Caco-2 (cell line): ENCODE results near the gene FIGNL2. TPM values are rescaled to one million over a fixed set of nuclear protein-coding genes. Genes with fewer than 3 reads are reported as not detected.

ENCODE experiments used
- BruUV-seq: library from RNA; stranded (reverse); fragments of 400-500 nt; replicated peaks from 2 replicates; lab custom pipeline; 2021; lab: Mats Ljungman, UMichigan
- CTCF ChIA-PET: fragments of 300-600 bp; sonication (Branson Sonifier 250); formaldehyde crosslinking; loops from one replicate; lab custom pipeline; 2022; ENCODE audit warnings: antibody characterized with exemption; lab: Charles Lee
- POLR2A ChIA-PET: fragments of 300-600 bp; sonication (Branson Sonifier 250); formaldehyde crosslinking; loops from one replicate; lab custom pipeline; 2022; ENCODE audit warnings: antibody characterized with exemption; lab: Charles Lee
- DNase-seq, 2 experiments: peaks; one replicate each; pipeline versions ENCODE4 v3.0.0 to v3.0.0-alpha.2; 2020 to 2022
- H3K27me3 ChIP-seq: replicated peaks from 2 replicates; pipeline ENCODE4 v1.6.0; 2011; ENCODE audit warnings: low read length; ENCODE audit not compliant: control insufficient read depth, insufficient read depth
- H3K36me3 ChIP-seq: 2 replicates; pipeline ENCODE4 v1.5.1; 2011; ENCODE audit warnings: low read length; ENCODE audit not compliant: control insufficient read depth, insufficient read depth
- H3K4me1 ChIP-seq: fragments of 250-450 bp; sonication (Bioruptor Pico); 2 replicates; pipeline ENCODE4 v1.5.1; 2020; ENCODE audit warnings: mild to moderate bottlenecking
- H3K4me3 ChIP-seq: 2 replicates; pipeline ENCODE4 v1.5.1; 2011; ENCODE audit warnings: low read depth, mild to moderate bottlenecking, control low read depth, low read length
- H3K9me3 ChIP-seq: fragments of 250-450 bp; sonication (Bioruptor Pico); 2 replicates; pipeline ENCODE4 v1.5.1; 2020; ENCODE audit warnings: mild to moderate bottlenecking, moderate library complexity
- H3K27ac Mint-ChIP-seq: one replicate; pipeline ENCODE4 v1.8.0; 2022; ENCODE audit warnings: mixed read lengths; ENCODE audit not compliant: unreplicated experiment
- H3K27me3 Mint-ChIP-seq: one replicate; pipeline ENCODE4 v1.8.0; 2022; ENCODE audit warnings: mixed read lengths; ENCODE audit not compliant: insufficient read depth, unreplicated experiment
- H3K36me3 Mint-ChIP-seq: one replicate; pipeline ENCODE4 v1.8.0; 2022; ENCODE audit warnings: mild to moderate bottlenecking, mixed read lengths; ENCODE audit not compliant: insufficient read depth, unreplicated experiment
- H3K4me1 Mint-ChIP-seq: one replicate; pipeline ENCODE4 v1.8.0; 2022; ENCODE audit warnings: low read depth, mixed read lengths; ENCODE audit not compliant: unreplicated experiment
- H3K4me3 Mint-ChIP-seq: one replicate; pipeline ENCODE4 v1.8.0; 2022; ENCODE audit warnings: mild to moderate bottlenecking, moderate library complexity, mixed read lengths; ENCODE audit not compliant: unreplicated experiment
- H3K9me3 Mint-ChIP-seq: one replicate; pipeline ENCODE4 v1.8.0; 2022; ENCODE audit warnings: mixed read lengths; ENCODE audit not compliant: unreplicated experiment
- CTCF ChIP-seq, 2 experiments: fragments of 200-600 bp in 1 of 2; IDR thresholded peaks; 1 replicate in 1 of 2; 2 replicates in 1 of 2; pipeline versions ENCODE4 v1.5.1 to v1.8.0; 2011 to 2022; ENCODE audit warnings: antibody characterized with exemption in 1 of 2, control low read depth in 1 of 2, inconsistent platforms in 1 of 2, low read depth in 1 of 2, low read length in 1 of 2, mild to moderate bottlenecking in 1 of 2, moderate library complexity in 1 of 2; ENCODE audit not compliant: insufficient read depth in 1 of 2, severe bottlenecking in 1 of 2, unreplicated experiment in 1 of 2
- intact Hi-C: fragments of 100-400 bp; cut with micrococcal nuclease; formaldehyde crosslinking; loops from one replicate; pipeline ENCODE4 v1.10.0; 2022; ENCODE audit not compliant: unreplicated experiment
- total RNA-seq: library from RNA; stranded (reverse); gene quantifications from 2 replicates; pipeline ENCODE4 v1.2.3, GENCODE V29; 2022

The FIGNL2 gene
- total RNA-seq, 1 experiment from 2014 or later = 3.6 TPM

DNA sequence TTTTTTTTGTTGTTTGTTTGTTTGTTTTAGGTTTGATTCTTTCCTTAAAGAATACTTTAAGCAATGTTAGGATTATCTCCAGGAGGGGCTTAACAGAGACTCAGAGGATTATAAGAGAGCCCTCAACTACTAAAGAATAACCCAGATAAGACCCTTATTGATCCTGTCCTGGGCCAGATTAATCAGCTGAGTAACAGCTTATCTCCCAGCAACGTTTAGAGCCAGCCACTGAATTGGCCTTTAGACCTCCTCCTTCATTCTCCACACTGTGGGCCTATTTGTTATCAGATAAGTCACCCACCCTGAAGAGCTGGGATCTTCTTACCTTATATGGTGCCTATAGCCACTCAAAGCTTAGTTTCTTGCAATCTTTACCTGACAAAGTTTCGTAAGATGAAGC is 71.1 kb downstream of the FIGNL2 start:
- H3K9me3 Mint-ChIP-seq = no peaks in the 10 kb centered on the region
- intact Hi-C loops = no loop called here
- TF ChIP-seq CTCF (IDR thresholded peaks at IDR 0.05; ENCODE audit: insufficient read depth in 1 of 2, low read depth in 1 of 2, low read length in 1 of 2, severe bottlenecking in 1 of 2, unreplicated experiment in 1 of 2) = no peak
- peak; percentile 36 to 51 for DNase-seq
- no peaks in the 10 kb centered on the region for H3K27me3 ChIP-seq
- H3K4me1 ChIP-seq = peaks cover 14% of the 10 kb centered on the region
- no peak overlapping the region for H3K4me3 ChIP-seq
- no peaks in the 10 kb centered on the region for H3K36me3 ChIP-seq
- ChIA-PET POLR2A (no interaction called here), CTCF (no interaction called here)
- peaks cover 9% of the 10 kb centered on the region for H3K4me1 Mint-ChIP-seq
- H3K9me3 ChIP-seq = no peaks in the 10 kb centered on the region
- H3K4me3 Mint-ChIP-seq = no peak overlapping the region
- BruUV-seq = no TSS peak
- H3K27me3 Mint-ChIP-seq = no peaks in the 10 kb centered on the region
- H3K27ac Mint-ChIP-seq = no peak overlapping the region
- H3K36me3 Mint-ChIP-seq = peaks cover 4% of the 10 kb centered on the region

DNA sequence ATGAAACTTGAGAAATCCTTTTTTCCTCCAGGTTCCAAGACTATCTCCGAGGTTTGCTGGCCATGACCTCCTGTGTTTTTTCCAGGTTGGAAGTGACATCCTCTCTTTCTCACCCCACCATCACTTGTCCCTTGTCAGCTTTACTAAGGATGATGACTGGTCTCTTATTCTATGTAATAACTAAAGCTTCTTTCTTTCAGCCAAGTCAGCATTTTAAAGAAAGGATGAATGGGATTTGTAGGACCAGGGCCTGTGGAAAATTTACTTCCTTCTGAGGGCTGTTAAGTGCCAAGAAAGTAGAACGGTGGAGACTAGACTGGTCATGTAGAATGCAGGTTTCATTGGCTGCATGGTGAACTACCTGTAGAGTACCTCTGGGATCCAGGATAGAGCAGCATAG is 73.6 kb downstream of the FIGNL2 start:
- intact Hi-C loops = no loop called here

DNA sequence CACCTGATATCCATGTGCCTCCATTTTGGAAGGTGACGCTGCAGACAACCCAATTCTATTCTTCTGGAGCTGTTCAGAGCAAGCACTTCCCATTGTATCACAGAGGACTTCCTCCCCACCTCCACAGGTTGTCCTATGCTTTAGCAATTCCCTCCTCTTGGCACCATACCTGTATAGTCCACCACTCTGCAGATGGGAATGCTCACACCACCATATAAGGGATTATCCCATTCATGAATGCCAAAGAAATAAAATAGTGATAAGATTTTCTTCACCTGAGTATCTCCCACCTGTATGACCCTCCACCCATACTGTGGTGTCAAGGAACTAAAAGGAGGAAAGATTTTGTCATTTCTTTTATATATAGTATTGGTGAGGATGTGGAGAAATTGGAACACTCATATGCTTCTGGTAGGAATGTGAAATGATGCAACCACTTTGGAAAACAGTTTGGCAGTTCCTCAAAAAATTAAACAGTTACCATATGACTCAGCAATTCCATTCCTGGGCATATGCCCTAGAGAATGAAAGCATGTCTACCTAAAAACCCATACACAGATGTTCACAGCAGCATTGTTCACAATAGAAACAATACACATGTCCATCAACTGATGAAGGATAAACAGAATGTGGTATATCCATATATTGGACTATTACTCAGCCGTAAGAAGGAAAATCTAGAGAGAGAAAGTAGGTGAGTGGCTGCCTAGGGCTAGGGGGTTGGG is 75.2 kb downstream of the FIGNL2 start:
- H3K4me1 Mint-ChIP-seq = peaks cover 9% of the 10 kb centered on the region
- H3K36me3 Mint-ChIP-seq = no peaks in the 10 kb centered on the region
- intact Hi-C loops = no loop called here
- BruUV-seq = no TSS peak
- ChIA-PET POLR2A (no interaction called here), CTCF (no interaction called here)
- H3K4me1 ChIP-seq = peaks cover 12% of the 10 kb centered on the region
- H3K36me3 ChIP-seq = no peaks in the 10 kb centered on the region; the same call in 1 of the 2 replicates
- H3K27me3 ChIP-seq = no peaks in the 10 kb centered on the region
- H3K27me3 Mint-ChIP-seq = no peaks in the 10 kb centered on the region
- no peak for DNase-seq
- H3K4me3 ChIP-seq = no peak overlapping the region
- no peak overlapping the region for H3K27ac Mint-ChIP-seq
- no peaks in the 10 kb centered on the region for H3K9me3 ChIP-seq
- no peaks in the 10 kb centered on the region for H3K9me3 Mint-ChIP-seq
- no peak for TF ChIP-seq CTCF (IDR thresholded peaks at IDR 0.05; ENCODE audit: insufficient read depth in 1 of 2, low read depth in 1 of 2, low read length in 1 of 2, severe bottlenecking in 1 of 2, unreplicated experiment in 1 of 2)
- H3K4me3 Mint-ChIP-seq = no peak overlapping the region

More for the DNA sequence above, 73.6 kb downstream of the FIGNL2 start:
- H3K36me3 ChIP-seq = no peaks in the 10 kb centered on the region; the same call in 1 of the 2 replicates
- no peak for DNase-seq
- no peaks in the 10 kb centered on the region for H3K9me3 Mint-ChIP-seq
- ChIA-PET CTCF (no interaction called here), POLR2A (no interaction called here)
- H3K27ac Mint-ChIP-seq = no peak overlapping the region
- H3K27me3 ChIP-seq = no peaks in the 10 kb centered on the region
- H3K36me3 Mint-ChIP-seq = no peaks in the 10 kb centered on the region
- no TSS peak for BruUV-seq
- H3K4me1 Mint-ChIP-seq = peaks cover 9% of the 10 kb centered on the region
- H3K4me3 ChIP-seq = no peak overlapping the region
- no peak for TF ChIP-seq CTCF (IDR thresholded peaks at IDR 0.05; ENCODE audit: insufficient read depth in 1 of 2, low read depth in 1 of 2, low read length in 1 of 2, severe bottlenecking in 1 of 2, unreplicated experiment in 1 of 2)
- no peaks in the 10 kb centered on the region for H3K27me3 Mint-ChIP-seq
- H3K4me1 ChIP-seq = peaks cover 14% of the 10 kb centered on the region
- H3K9me3 ChIP-seq = no peaks in the 10 kb centered on the region
- no peak overlapping the region for H3K4me3 Mint-ChIP-seq
